GM12878 (cell line): ENCODE measurements around the gene LCLAT1. TPM values are rescaled to one million over a fixed set of nuclear protein-coding genes. Genes with fewer than 3 reads are reported as not detected.
A peak's percentile ranks its signal among the peaks of the same experiment; 100 is the strongest.

ENCODE experiments used
- ATAC-seq: fragments of 200-7000 bp; cut with Tn5 transposase; 3 replicates; pipeline ENCODE4 v1.9.1; 2020; ENCODE audit warnings: mild to moderate bottlenecking, moderate library complexity
- BruUV-seq: library from RNA; stranded (reverse); fragments of 400-500 nt; replicated peaks from 2 replicates; lab custom pipeline; 2021; lab: Mats Ljungman, UMichigan
- CTCF ChIA-PET: fragments of 300-600 bp; sonication (Branson Sonifier 250); formaldehyde crosslinking; extraction: SDS; loops from one replicate; lab custom pipeline; 2021; ENCODE audit warnings: inconsistent platforms; lab: Yijun Ruan, JAX
- POLR2A ChIA-PET: fragments of 350-600 bp; formaldehyde crosslinking; extraction: SDS; loops from one replicate; lab custom pipeline; 2021; ENCODE audit warnings: inconsistent platforms; lab: Charles Lee
- RAD21 ChIA-PET: fragments of 300-600 bp; sonication (Branson Sonifier 250); formaldehyde crosslinking; loops from one replicate; lab custom pipeline; 2023; ENCODE audit warnings: antibody characterized with exemption; ENCODE audit not compliant: unreplicated experiment; lab: Charles Lee
- SMC1A ChIA-PET: fragments of 300-600 bp; sonication (Branson Sonifier 250); formaldehyde crosslinking; loops from one replicate; lab custom pipeline; 2023; ENCODE audit not compliant: unreplicated experiment, uncharacterized antibody; lab: Charles Lee
- DNase-seq: peaks from one replicate; pipeline ENCODE4 v3.0.0-alpha.2; 2011; ENCODE audit warnings: low read depth, low spot score
- FAIRE-seq: peaks from 3 replicates; lab custom pipeline; 2011; peaks lifted over from hg19 to GRCh38; lab: Jason Lieb, UNC
- H2AFZ ChIP-seq: 2 replicates; pipeline ENCODE4 v1.6.0; 2011; ENCODE audit warnings: low read depth, low read length, control low read depth; ENCODE audit not compliant: control insufficient read depth
- H3K27ac ChIP-seq: 2 replicates; pipeline ENCODE4 v1.5.1; 2011; ENCODE audit warnings: control low read depth; ENCODE audit not compliant: control insufficient read depth, insufficient read depth
- H3K27me3 ChIP-seq, 2 experiments: replicated peaks in 1 of 2; 2 replicates each; pipeline versions ENCODE4 v1.6.0 to v1.6.1; 2011; ENCODE audit warnings: low read length in 1 of 2; ENCODE audit not compliant: control insufficient read depth in 2 of 2, insufficient read depth in 2 of 2
- H3K36me3 ChIP-seq, 2 experiments: 2 replicates each; pipeline ENCODE4 v1.5.1; 2011; ENCODE audit warnings: low read length in 1 of 2; ENCODE audit not compliant: control insufficient read depth in 2 of 2, insufficient read depth in 2 of 2
- H3K4me1 ChIP-seq: 2 replicates; pipeline ENCODE4 v1.6.1; 2011; ENCODE audit warnings: mild to moderate bottlenecking, low read length, moderate library complexity, mixed read lengths; ENCODE audit not compliant: control insufficient read depth, insufficient read depth
- H3K4me2 ChIP-seq: 2 replicates; pipeline ENCODE4 v1.6.0; 2011; ENCODE audit warnings: control low read depth; ENCODE audit not compliant: control insufficient read depth, insufficient read depth
- H3K4me3 ChIP-seq: fragments of 200-600 bp; sonication (generic); 2 replicates; pipeline ENCODE4 v1.5.1; 2016
- H3K79me2 ChIP-seq: 2 replicates; pipeline ENCODE4 v1.6.0; 2011; ENCODE audit warnings: low read length; ENCODE audit not compliant: control insufficient read depth, insufficient read depth
- H3K9ac ChIP-seq: 2 replicates; pipeline ENCODE4 v1.8.0; 2011; ENCODE audit warnings: low read length, control low read depth, mixed read lengths; ENCODE audit not compliant: control insufficient read depth, insufficient read depth
- H3K9me3 ChIP-seq: replicated peaks from 3 replicates; pipeline ENCODE4 v1.5.1; 2011; ENCODE audit warnings: mild to moderate bottlenecking, low read length; ENCODE audit not compliant: control insufficient read depth, insufficient read depth
- H4K20me1 ChIP-seq: 2 replicates; pipeline ENCODE4 v1.6.0; 2011; ENCODE audit not compliant: control insufficient read depth, insufficient read depth
- CREM ChIP-seq: IDR thresholded peaks from 2 replicates; pipeline ENCODE4 v1.6.1; 2014; ENCODE audit warnings: antibody characterized with exemption, low read depth
- RUNX3 ChIP-seq: IDR thresholded peaks from 2 replicates; pipeline ENCODE4 v1.6.1; 2012; ENCODE audit warnings: low read length, inconsistent platforms
- WGBS: methylation state at CpG from one replicate; pipeline ENCODE4 v1.1.6; 2016; ENCODE audit warnings: low lambda C conversion rate; ENCODE audit not compliant: insufficient replicate concordance, insufficient coverage; ENCODE audit errors: missing lambda C conversion rate; 5-methylcytosine and 5-hydroxymethylcytosine counted together
- in situ Hi-C: fragments of 300-500 bp; cut with MboI; formaldehyde crosslinking; loops from 9 replicates; pipeline ENCODE4 v1.14.3; 2018; ENCODE audit warnings: mixed read lengths
- intact Hi-C: fragments of 100-400 bp; cut with micrococcal nuclease; formaldehyde crosslinking; loops from one replicate; pipeline ENCODE4 v1.14.2; 2022; ENCODE audit not compliant: unreplicated experiment
- polyA plus RNA-seq, 11 experiments: library from polyadenylated mRNA; depleted of rRNA in 4 of 11; unstranded in 6 of 11; stranded (reverse) in 5 of 11; fragments of >200 nt; fragmentation: Nextera tagmentation in 4 of 11; fragmentation: Illumina TruSeq in 1 of 11; extraction: Ambion mirVana in 4 of 11; extraction: Trizol in 1 of 11; gene quantifications; 1 replicate in 1 of 11; 2 replicates in 10 of 11; pipeline versions ENCODE4 v1.2.1 to v1.2.3, GENCODE V29; 2011 to 2016; ENCODE audit warnings: inconsistent platforms in 2 of 11, missing spikeins in 2 of 11, low read depth in 1 of 11
- total RNA-seq, 4 experiments: library from RNA; depleted of rRNA in 3 of 4; stranded (reverse); fragments of >200 nt in 3 of 4; fragmentation: Illumina TruSeq in 1 of 4; extraction: Trizol in 1 of 4; gene quantifications; 2 replicates each; pipeline versions ENCODE4 v1.2.1 to v1.2.3, GENCODE V29; 2013 to 2021
- TF ChIP-seq, protein P1 (sequence below): fragments of 450-650 bp; IDR thresholded peaks from 2 replicates; pipeline ENCODE4 v1.6.1; 2016; ENCODE audit warnings: mild to moderate bottlenecking, moderate library complexity, borderline replicate concordance
- TF ChIP-seq, protein P2 (sequence below): IDR thresholded peaks from 2 replicates; pipeline ENCODE4 v1.6.1; 2012; ENCODE audit warnings: low read depth, low read length, improper control_type of control experiment

LCLAT1 gene
- total and polyA plus RNA-seq, 10 of the 15 experiments (the other 5 are each of a cell fraction or from before 2014, with no cell fraction given) = 8.1 to 33.0 (median 15.9) TPM

DNA sequence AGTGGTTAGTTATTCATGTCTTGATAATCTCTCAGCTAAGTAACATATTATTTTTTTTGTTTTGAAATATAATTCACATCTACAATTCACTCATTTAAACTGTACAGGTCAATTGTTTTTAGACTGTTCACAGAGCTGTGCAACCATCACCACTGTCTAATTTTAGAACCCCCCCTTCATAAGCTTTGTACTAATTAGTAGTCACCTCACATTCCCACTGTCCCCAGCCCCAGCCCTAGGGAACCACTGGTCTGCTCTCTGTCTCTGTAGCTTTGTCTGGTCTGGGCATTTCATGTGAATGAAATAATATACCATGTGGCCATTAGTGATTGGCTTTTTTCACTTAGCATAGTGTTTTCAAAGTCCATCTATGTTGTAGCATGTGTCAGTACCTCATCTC is 55.3 kb downstream of the LCLAT1 start (continued):
- TF ChIP-seq, protein P1, sequence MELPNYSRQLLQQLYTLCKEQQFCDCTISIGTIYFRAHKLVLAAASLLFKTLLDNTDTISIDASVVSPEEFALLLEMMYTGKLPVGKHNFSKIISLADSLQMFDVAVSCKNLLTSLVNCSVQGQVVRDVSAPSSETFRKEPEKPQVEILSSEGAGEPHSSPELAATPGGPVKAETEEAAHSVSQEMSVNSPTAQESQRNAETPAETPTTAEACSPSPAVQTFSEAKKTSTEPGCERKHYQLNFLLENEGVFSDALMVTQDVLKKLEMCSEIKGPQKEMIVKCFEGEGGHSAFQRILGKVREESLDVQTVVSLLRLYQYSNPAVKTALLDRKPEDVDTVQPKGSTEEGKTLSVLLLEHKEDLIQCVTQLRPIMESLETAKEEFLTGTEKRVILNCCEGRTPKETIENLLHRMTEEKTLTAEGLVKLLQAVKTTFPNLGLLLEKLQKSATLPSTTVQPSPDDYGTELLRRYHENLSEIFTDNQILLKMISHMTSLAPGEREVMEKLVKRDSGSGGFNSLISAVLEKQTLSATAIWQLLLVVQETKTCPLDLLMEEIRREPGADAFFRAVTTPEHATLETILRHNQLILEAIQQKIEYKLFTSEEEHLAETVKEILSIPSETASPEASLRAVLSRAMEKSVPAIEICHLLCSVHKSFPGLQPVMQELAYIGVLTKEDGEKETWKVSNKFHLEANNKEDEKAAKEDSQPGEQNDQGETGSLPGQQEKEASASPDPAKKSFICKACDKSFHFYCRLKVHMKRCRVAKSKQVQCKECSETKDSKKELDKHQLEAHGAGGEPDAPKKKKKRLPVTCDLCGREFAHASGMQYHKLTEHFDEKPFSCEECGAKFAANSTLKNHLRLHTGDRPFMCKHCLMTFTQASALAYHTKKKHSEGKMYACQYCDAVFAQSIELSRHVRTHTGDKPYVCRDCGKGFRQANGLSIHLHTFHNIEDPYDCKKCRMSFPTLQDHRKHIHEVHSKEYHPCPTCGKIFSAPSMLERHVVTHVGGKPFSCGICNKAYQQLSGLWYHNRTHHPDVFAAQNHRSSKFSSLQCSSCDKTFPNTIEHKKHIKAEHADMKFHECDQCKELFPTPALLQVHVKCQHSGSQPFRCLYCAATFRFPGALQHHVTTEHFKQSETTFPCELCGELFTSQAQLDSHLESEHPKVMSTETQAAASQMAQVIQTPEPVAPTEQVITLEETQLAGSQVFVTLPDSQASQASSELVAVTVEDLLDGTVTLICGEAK = no peak
- TF ChIP-seq, all 136 proteins: peak for 0

- 100% methylated on average over 2 of the region's 2 CpGs for WGBS
- RAD21 ChIA-PET = interaction anchor here (1.2 to 1.7 kb wide), 3 partner anchors 10 to 128 kb away, joined by 3 to 4 read pairs (median 3); no protein-coding TSS in a partner anchor
- intact Hi-C loops = loop anchor here (10.0 kb wide), 1 partner anchor 122 kb away; no protein-coding TSS in a partner anchor
These were observed 56.1 kb downstream of the LCLAT1 start for GRCh38 chr2:30503007-30503694.

More at GRCh38 chr2:30503007-30503694, 56.1 kb downstream of the LCLAT1 start:
- peaks cover 5% of the 10 kb centered on the region for H3K4me1 ChIP-seq
- no TSS peak for BruUV-seq
- no peaks in the 10 kb centered on the region for H3K27me3 ChIP-seq
- no peak overlapping the region for H3K9ac ChIP-seq
- no peak overlapping the region for H3K4me2 ChIP-seq
- DNase-seq (no peak), ATAC-seq (peak; percentile 66), FAIRE-seq (no peak)
- H3K4me3 ChIP-seq = no peak overlapping the region
- no peaks in the 10 kb centered on the region for H3K36me3 ChIP-seq
- ChIA-PET CTCF (interaction anchor here (1.1 to 3.5 kb wide), 8 partner anchors 9 to 294 kb away, joined by 3 to 10 read pairs (median 6); no protein-coding TSS in a partner anchor), POLR2A (no interaction called here), SMC1A (interaction anchor here (0.7 to 6.4 kb wide), 9 partner anchors 10 to 295 kb away, joined by 3 to 41 read pairs (median 4); no protein-coding TSS in a partner anchor)
- in situ Hi-C loops = no loop called here
- H3K9me3 ChIP-seq = peaks cover 11% of the 10 kb centered on the region
- H4K20me1 ChIP-seq = no peaks in the 10 kb centered on the region
- TF ChIP-seq CREM (no peak), RUNX3 (peak; percentile 19; the same call in 1 of the 2 replicates)
- TF ChIP-seq, protein P2, sequence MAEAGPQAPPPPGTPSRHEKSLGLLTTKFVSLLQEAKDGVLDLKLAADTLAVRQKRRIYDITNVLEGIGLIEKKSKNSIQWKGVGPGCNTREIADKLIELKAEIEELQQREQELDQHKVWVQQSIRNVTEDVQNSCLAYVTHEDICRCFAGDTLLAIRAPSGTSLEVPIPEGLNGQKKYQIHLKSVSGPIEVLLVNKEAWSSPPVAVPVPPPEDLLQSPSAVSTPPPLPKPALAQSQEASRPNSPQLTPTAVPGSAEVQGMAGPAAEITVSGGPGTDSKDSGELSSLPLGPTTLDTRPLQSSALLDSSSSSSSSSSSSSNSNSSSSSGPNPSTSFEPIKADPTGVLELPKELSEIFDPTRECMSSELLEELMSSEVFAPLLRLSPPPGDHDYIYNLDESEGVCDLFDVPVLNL = no peak
- H3K79me2 ChIP-seq = no peaks in the 10 kb centered on the region; the same call in none of the 2 replicates
- H2AFZ ChIP-seq = no peak overlapping the region
- no peak overlapping the region for H3K27ac ChIP-seq
